ENCODE measurements around the gene PIGS. TPM values are rescaled to one million over a fixed set of nuclear protein-coding genes. Genes with fewer than 3 reads are reported as not detected.

The PIGS gene
- total and polyA plus RNA-seq, 9 of the 15 experiments (the other 6 are each of a cell fraction or from before 2014, with no cell fraction given), result 47.5 to 138 (median 57.6) TPM

- H4K20me1 ChIP-seq (replicated peaks; ENCODE audit: control insufficient read depth, insufficient read depth, low read length), result peaks cover 11% of the 10 kb centered on the region
- FAIRE-seq (no peak), ATAC-seq (no peak), DNase-seq (ENCODE audit: extremely low read depth in 1 of 4, low spot score in 3 of 4) (no peak)
- H3K27me3 ChIP-seq (ENCODE audit: control insufficient read depth in 2 of 2, insufficient read depth in 2 of 2, low read length in 2 of 2), result peaks cover 7 to 45% of the 10 kb centered on the region in 2 experiments; a peak in 3 of 5 replicates
- H3K9me1 ChIP-seq (ENCODE audit: control insufficient read depth, insufficient read depth, low read length), result no peaks in the 10 kb centered on the region
- TF ChIP-seq DIDO1 (tag; IDR thresholded peaks at IDR 0.05; ENCODE audit: low read depth) (no peak), HIVEP1 (CRISPR knock-in tag; IDR thresholded peaks at IDR 0.05) (no peak), ATF3 (IDR thresholded peaks at IDR 0.05) (no peak), ATF3 (CRISPR knock-in tag; conservative IDR thresholded peaks at IDR 0.05) (no peak), POLR2AphosphoS2 (IDR thresholded peaks at IDR 0.05; ENCODE audit: low read length) (no peak), HMGXB4 (CRISPR knock-in tag; IDR thresholded peaks at IDR 0.05) (no peak), ZNF507 (tag; conservative IDR thresholded peaks at IDR 0.05) (no peak), JUN (IDR thresholded peaks at IDR 0.05; ENCODE audit: borderline replicate concordance, low read depth, low read length) (no peak), JUN (CRISPR knock-in tag; IDR thresholded peaks at IDR 0.05; ENCODE audit: borderline replicate concordance) (no peak), ZBTB5 (IDR thresholded peaks at IDR 0.05) (no peak), ZFP36 (IDR thresholded peaks at IDR 0.05; ENCODE audit: low read depth, low read length, partially characterized antibody) (no peak), ZNF511 (CRISPR knock-in tag; IDR thresholded peaks at IDR 0.05) (no peak)
- CTCF ChIA-PET (ENCODE audit: low intra/inter-chr PET ratio), result no interaction called here
- POLR2A ChIA-PET, result no interaction called here
- H3K4me3 ChIP-seq, result no peak overlapping the region
- H3K4me2 ChIP-seq (ENCODE audit: insufficient read depth, low read length), result no peak overlapping the region
- H3K27ac ChIP-seq (ENCODE audit: extremely low read depth, low read depth, low read length), result no peak overlapping the region
- no peak overlapping the region for H3K9ac ChIP-seq (ENCODE audit: insufficient read depth in 1 of 2, low read depth in 2 of 2, low read length in 2 of 2)
- no peak overlapping the region for H2AFZ ChIP-seq (ENCODE audit: low read depth, low read length)
- peaks cover 0 to 11% of the 10 kb centered on the region in 2 experiments; a peak in 2 of 5 replicates for H3K4me1 ChIP-seq (replicated peaks in 1 of 2; ENCODE audit: control insufficient read depth in 2 of 2, insufficient read depth in 2 of 2, low read length in 2 of 2)
- BruUV-seq (replicated peaks), result no TSS peak
- no peaks in the 10 kb centered on the region for H3K36me3 ChIP-seq (ENCODE audit: control insufficient read depth, insufficient read depth, low read length)
- no peaks in the 10 kb centered on the region; the same call in 1 of the 2 replicates for H3K9me3 ChIP-seq (replicated peaks; ENCODE audit: control insufficient read depth, insufficient read depth, low read depth, low read length)
- WGBS (ENCODE audit: insufficient coverage, low coverage, missing lambda C conversion rate), result 0% methylated on average over 7 of the region's 7 CpGs
- no peaks in the 10 kb centered on the region for H3K79me2 ChIP-seq (ENCODE audit: control insufficient read depth, insufficient read depth, low read length)
- intact Hi-C loops (cut with micrococcal nuclease), result loop anchor here (5.0 kb wide), 1 partner anchor 34 kb away; no protein-coding TSS in a partner anchor
- in situ Hi-C loops (cut with MboI), result no loop called here
These were observed 57.8 kb downstream of the PIGS start for GRCh38 chr17:28513476-28513875.
